LNCaP clone FGC (cell line): Measurements from ENCODE around the gene MMP21.
A peak's percentile ranks its signal among the peaks of the same experiment; 100 is the strongest.

Source experiments
- DNase-seq: peaks from one replicate; pipeline ENCODE4 v3.0.0-alpha.2; 2011; ENCODE audit warnings: low read depth
- H3K4me3 ChIP-seq: 2 replicates; pipeline ENCODE4 v1.5.1; 2011; ENCODE audit warnings: mild to moderate bottlenecking, low read depth, low read length, control low read depth
- TF ChIP-seq, protein P1 (sequence below): IDR thresholded peaks from 2 replicates; pipeline ENCODE4 v1.5.1; 2012; ENCODE audit warnings: mild to moderate bottlenecking; ENCODE audit not compliant: control insufficient read depth, insufficient read depth; ENCODE audit errors: extremely low read depth

Gene MMP21, protein sequence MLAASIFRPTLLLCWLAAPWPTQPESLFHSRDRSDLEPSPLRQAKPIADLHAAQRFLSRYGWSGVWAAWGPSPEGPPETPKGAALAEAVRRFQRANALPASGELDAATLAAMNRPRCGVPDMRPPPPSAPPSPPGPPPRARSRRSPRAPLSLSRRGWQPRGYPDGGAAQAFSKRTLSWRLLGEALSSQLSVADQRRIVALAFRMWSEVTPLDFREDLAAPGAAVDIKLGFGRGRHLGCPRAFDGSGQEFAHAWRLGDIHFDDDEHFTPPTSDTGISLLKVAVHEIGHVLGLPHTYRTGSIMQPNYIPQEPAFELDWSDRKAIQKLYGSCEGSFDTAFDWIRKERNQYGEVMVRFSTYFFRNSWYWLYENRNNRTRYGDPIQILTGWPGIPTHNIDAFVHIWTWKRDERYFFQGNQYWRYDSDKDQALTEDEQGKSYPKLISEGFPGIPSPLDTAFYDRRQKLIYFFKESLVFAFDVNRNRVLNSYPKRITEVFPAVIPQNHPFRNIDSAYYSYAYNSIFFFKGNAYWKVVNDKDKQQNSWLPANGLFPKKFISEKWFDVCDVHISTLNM

GRCh38 chr10:125775491-125776106 lies at the start of gene MMP21:
Gene MMP21 (minus strand): TSS chr10:125775821. CDS start chr10:125775821, 0 bp downstream.
- no peak for DNase-seq
- H3K4me3 ChIP-seq, result no peak within 1 kb of the TSS
- TF ChIP-seq, protein P1, sequence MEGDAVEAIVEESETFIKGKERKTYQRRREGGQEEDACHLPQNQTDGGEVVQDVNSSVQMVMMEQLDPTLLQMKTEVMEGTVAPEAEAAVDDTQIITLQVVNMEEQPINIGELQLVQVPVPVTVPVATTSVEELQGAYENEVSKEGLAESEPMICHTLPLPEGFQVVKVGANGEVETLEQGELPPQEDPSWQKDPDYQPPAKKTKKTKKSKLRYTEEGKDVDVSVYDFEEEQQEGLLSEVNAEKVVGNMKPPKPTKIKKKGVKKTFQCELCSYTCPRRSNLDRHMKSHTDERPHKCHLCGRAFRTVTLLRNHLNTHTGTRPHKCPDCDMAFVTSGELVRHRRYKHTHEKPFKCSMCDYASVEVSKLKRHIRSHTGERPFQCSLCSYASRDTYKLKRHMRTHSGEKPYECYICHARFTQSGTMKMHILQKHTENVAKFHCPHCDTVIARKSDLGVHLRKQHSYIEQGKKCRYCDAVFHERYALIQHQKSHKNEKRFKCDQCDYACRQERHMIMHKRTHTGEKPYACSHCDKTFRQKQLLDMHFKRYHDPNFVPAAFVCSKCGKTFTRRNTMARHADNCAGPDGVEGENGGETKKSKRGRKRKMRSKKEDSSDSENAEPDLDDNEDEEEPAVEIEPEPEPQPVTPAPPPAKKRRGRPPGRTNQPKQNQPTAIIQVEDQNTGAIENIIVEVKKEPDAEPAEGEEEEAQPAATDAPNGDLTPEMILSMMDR, result no peak

- DNase-seq, result no peak
- TF ChIP-seq, protein P1, result no peak
- peak overlapping the region; percentile 63 for H3K4me3 ChIP-seq
Observed at GRCh38 chr10:125824736-125825135, 49.1 kb upstream of the MMP21 start.

DNA sequence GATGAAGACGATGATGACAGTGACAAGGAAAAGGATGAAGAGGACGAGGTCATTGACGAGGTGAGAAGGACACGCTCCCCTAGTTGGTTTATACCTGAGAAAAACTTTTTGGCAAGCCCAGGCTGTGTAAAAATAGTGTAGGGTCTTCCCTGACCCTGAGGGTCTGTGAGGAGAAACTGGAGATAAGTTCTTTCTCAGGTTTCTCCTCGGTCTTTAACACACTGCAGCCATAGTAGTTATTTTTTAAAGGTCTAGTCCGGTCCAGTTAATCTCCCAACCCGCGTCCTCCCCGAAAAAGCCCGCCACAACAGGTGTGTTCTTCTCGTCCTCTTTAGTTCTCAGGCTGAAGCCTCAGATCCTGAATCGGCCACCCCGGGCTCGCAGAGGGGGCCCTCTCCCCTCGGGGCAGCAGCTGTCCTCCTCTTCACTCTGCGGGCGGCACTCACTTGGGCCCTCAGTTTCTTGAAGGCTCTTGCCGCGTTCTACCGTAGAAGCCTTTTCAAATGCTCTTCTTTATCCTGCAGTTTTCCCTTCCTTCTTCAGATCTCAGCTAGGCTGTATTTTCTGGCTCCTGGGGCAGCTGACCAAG lies 48.1 kb upstream of the MMP21 start:
- no peak for DNase-seq
- TF ChIP-seq, protein P1, result no peak
- peak overlapping the region; percentile 63 for H3K4me3 ChIP-seq

- peak within 1 kb of the TSS; percentile 63 for H3K4me3 ChIP-seq
- TF ChIP-seq, protein P1, result no peak
- peak; percentile 71 for DNase-seq
Observed at GRCh38 chr10:125822878-125823662, 47.4 kb upstream of the MMP21 start, which contains the start of the genes BCCIP and UROS. Gene BCCIP (plus strand): TSS chr10:125823546. CDS start chr10:125823558, 12 bp downstream. Gene UROS (minus strand): TSS chr10:125823258. CDS start chr10:125816499, 6,759 bp downstream.

DNA sequence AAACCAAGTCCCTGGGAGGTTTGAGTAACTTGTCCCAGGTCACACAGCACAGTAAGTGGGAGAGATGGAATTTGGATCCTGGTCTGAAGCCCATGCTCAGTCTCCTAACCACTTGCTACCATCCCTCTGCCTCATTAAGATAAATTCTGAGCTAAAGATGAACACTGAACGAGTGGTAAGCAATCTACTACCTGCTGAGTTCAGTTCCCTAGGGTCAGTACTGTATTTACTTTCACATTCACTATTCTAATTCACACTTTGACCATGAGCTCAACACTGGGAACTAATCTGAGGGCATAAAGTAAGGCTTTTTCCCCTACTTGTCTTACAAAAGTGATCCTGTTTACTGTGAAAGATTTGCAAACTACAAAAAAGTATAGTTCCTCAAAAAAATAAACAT lies 45.1 kb upstream of the MMP21 start:
- no peak overlapping the region for H3K4me3 ChIP-seq
- DNase-seq, result no peak
- TF ChIP-seq, protein P1, result no peak

- H3K4me3 ChIP-seq, result no peak overlapping the region
- no peak for DNase-seq
- TF ChIP-seq, protein P1, result no peak
Observed at GRCh38 chr10:125817337-125817946, 41.8 kb upstream of the MMP21 start.
